ENCODE results near the gene TTI1.

GRCh38 chr20:37944456-37944981, 88.7 kb downstream of the TTI1 start:
- TF ChIP-seq CTCF (IDR thresholded peaks at IDR 0.05 in 4 of 5, conservative IDR thresholded peaks at IDR 0.05 in 1 of 5) (no peak), POLR2A (IDR thresholded peaks at IDR 0.05) (no peak)
